ENCODE measurements around the gene TFCP2L1.

The TFCP2L1 gene

GRCh38 chr2:121266543-121267106 lies 18.4 kb downstream of the TFCP2L1 start:
- no peak for DNase-seq (ENCODE audit: low read depth)

- no peak for DNase-seq (ENCODE audit: low read depth)
Observed at GRCh38 chr2:121263996-121264715, 20.8 kb downstream of the TFCP2L1 start.

- DNase-seq (ENCODE audit: low read depth): no peak
Observed at GRCh38 chr2:121260370-121261154, 24.4 kb downstream of the TFCP2L1 start.

GRCh38 chr2:121258051-121258450 lies 27.0 kb downstream of the TFCP2L1 start:
- DNase-seq (ENCODE audit: low read depth): no peak

- DNase-seq (ENCODE audit: low read depth): no peak
Observed at GRCh38 chr2:121257480-121257840, 27.5 kb downstream of the TFCP2L1 start.

GRCh38 chr2:121256720-121257479 lies 28.1 kb downstream of the TFCP2L1 start:
- no peak for DNase-seq (ENCODE audit: low read depth)

- DNase-seq (ENCODE audit: low read depth): no peak
Observed at GRCh38 chr2:121255358-121255757, 29.6 kb downstream of the TFCP2L1 start.

GRCh38 chr2:121254748-121255147 lies 30.3 kb downstream of the TFCP2L1 start:
- no peak for DNase-seq (ENCODE audit: low read depth)

- DNase-seq (ENCODE audit: low read depth): no peak
Observed at GRCh38 chr2:121253674-121254240, 31.2 kb downstream of the TFCP2L1 start.

- DNase-seq (ENCODE audit: low read depth): no peak
Observed at GRCh38 chr2:121253021-121253673, 31.9 kb downstream of the TFCP2L1 start.

- no peak for DNase-seq (ENCODE audit: low read depth)
Observed at GRCh38 chr2:121251497-121251896, 33.5 kb downstream of the TFCP2L1 start.

GRCh38 chr2:121248766-121249343 lies 36.1 kb downstream of the TFCP2L1 start:
- DNase-seq (ENCODE audit: low read depth): no peak

- no peak for DNase-seq (ENCODE audit: low read depth)
Observed at GRCh38 chr2:121247971-121248370, 37.0 kb downstream of the TFCP2L1 start.

GRCh38 chr2:121247534-121247933 lies 37.5 kb downstream of the TFCP2L1 start:
- no peak for DNase-seq (ENCODE audit: low read depth)

- DNase-seq (ENCODE audit: low read depth): no peak
Observed at GRCh38 chr2:121246704-121247255, 38.2 kb downstream of the TFCP2L1 start.

GRCh38 chr2:121245913-121246312 lies 39.1 kb downstream of the TFCP2L1 start:
- DNase-seq (ENCODE audit: low read depth): no peak

- DNase-seq (ENCODE audit: low read depth): no peak
Observed at GRCh38 chr2:121245120-121245820, 39.7 kb downstream of the TFCP2L1 start.

- no peak for DNase-seq (ENCODE audit: low read depth)
Observed at GRCh38 chr2:121244616-121245015, 40.4 kb downstream of the TFCP2L1 start.

GRCh38 chr2:121243821-121244460 lies 41.1 kb downstream of the TFCP2L1 start:
- DNase-seq (ENCODE audit: low read depth): no peak

- DNase-seq (ENCODE audit: low read depth): no peak
Observed at GRCh38 chr2:121242976-121243375, 42.0 kb downstream of the TFCP2L1 start.
